Aortic smooth muscle cell (primary cell): ENCODE results near the gene GLS. TPM values are rescaled to one million over a fixed set of nuclear protein-coding genes. Genes with fewer than 3 reads are reported as not detected.

ENCODE experiments used
- total RNA-seq: library from RNA; depleted of rRNA; stranded (reverse); fragments of >200 nt; gene quantifications from 2 replicates; pipeline ENCODE4 v1.2.3, GENCODE V29; 2014

The GLS gene
- total RNA-seq = 129 and 204 TPM in 2 replicates

GRCh38 chr2:190880378-190881083 is at the start of gene GLS:
Gene GLS (plus strand): TSS chr2:190880821. CDS start chr2:190881085, 264 bp downstream.

GRCh38 chr2:191013932-191014652 is 133.5 kb downstream of the GLS start, which contains the start of gene STAT1:
Gene STAT1 (minus strand): TSS chr2:191014171. CDS start chr2:191010003, 4,168 bp downstream.

Other genes with a start within 250 kb of the GLS start
- gene NAB1, start 231.7 kb upstream of the GLS start, total RNA-seq = 38.1 and 46.6 TPM in 2 replicates
- 73.6 and 97.4 TPM in 2 replicates for gene STAT1, start 133.3 kb downstream of the GLS start, total RNA-seq